MM.1S (cell line): ENCODE measurements around the gene EXTL1.

Experiments used
- DNase-seq: peaks from one replicate; pipeline ENCODE4 v3.0.0-alpha.2; 2015
- H2AFZ ChIP-seq: fragments of 300-600 bp; sonication (generic); 2 replicates; pipeline ENCODE4 v1.6.0; 2016; ENCODE audit warnings: antibody characterized with exemption, low read length
- H3F3A ChIP-seq: fragments of 300-600 bp; sonication (generic); 2 replicates; pipeline ENCODE4 v1.6.1; 2016; ENCODE audit warnings: mild to moderate bottlenecking, antibody characterized with exemption, low read length, moderate library complexity, mixed read lengths; ENCODE audit not compliant: insufficient read depth
- H3K27ac ChIP-seq: fragments of 300-600 bp; sonication (generic); 2 replicates; pipeline ENCODE4 v1.5.1; 2016; ENCODE audit warnings: mild to moderate bottlenecking, low read length
- H3K27me3 ChIP-seq: fragments of 300-600 bp; sonication (generic); replicated peaks from 2 replicates; pipeline ENCODE4 v1.6.0; 2016; ENCODE audit warnings: low read length; ENCODE audit not compliant: insufficient read depth
- H3K36me3 ChIP-seq: fragments of 300-600 bp; sonication (generic); replicated peaks from 2 replicates; pipeline ENCODE4 v1.6.1; 2016; ENCODE audit warnings: mild to moderate bottlenecking, low read length, mixed read lengths; ENCODE audit not compliant: insufficient read depth
- H3K4me1 ChIP-seq: fragments of 300-600 bp; sonication (generic); 2 replicates; pipeline ENCODE4 v1.6.1; 2016; ENCODE audit warnings: low read length, mixed read lengths
- H3K4me2 ChIP-seq: fragments of 300-600 bp; sonication (generic); 2 replicates; pipeline ENCODE4 v1.6.0; 2016; ENCODE audit warnings: low read depth, low read length
- H3K4me3 ChIP-seq: fragments of 300-600 bp; sonication (generic); 2 replicates; pipeline ENCODE4 v1.5.1; 2016; ENCODE audit warnings: low read length, mixed read lengths
- H3K79me2 ChIP-seq: fragments of 300-600 bp; sonication (generic); 2 replicates; pipeline ENCODE4 v1.6.1; 2016; ENCODE audit warnings: mixed run types, low read length, mixed read lengths
- H3K9ac ChIP-seq: fragments of 300-600 bp; sonication (generic); 2 replicates; pipeline ENCODE4 v1.6.1; 2016; ENCODE audit warnings: low read length, mixed read lengths
- H3K9me2 ChIP-seq: fragments of 300-600 bp; sonication (generic); replicated peaks from 2 replicates; pipeline ENCODE4 v1.6.1; 2016; ENCODE audit warnings: mild to moderate bottlenecking, low read length, mixed read lengths; ENCODE audit not compliant: insufficient read depth
- H3K9me3 ChIP-seq: fragments of 300-600 bp; sonication (generic); replicated peaks from 2 replicates; pipeline ENCODE4 v1.6.1; 2016; ENCODE audit warnings: mild to moderate bottlenecking, low read length, mixed read lengths; ENCODE audit not compliant: insufficient read depth
- H4K20me1 ChIP-seq: fragments of 300-600 bp; sonication (generic); 2 replicates; pipeline ENCODE4 v1.6.1; 2016; ENCODE audit warnings: mild to moderate bottlenecking, low read length, moderate library complexity, mixed read lengths; ENCODE audit not compliant: insufficient read depth
- EZH2 ChIP-seq: fragments of 300-600 bp; sonication (generic); optimal IDR thresholded peaks from 2 replicates; pipeline ENCODE3; 2017; ENCODE audit warnings: low read depth, mild to moderate bottlenecking, antibody characterized with exemption, low read length, mixed read lengths
- EZH2phosphoT487 ChIP-seq: fragments of 300-600 bp; sonication (generic); IDR thresholded peaks from 2 replicates; pipeline ENCODE4 v1.6.1; 2018; ENCODE audit warnings: antibody characterized with exemption, low read length
- TF ChIP-seq, protein P1 (sequence below): fragments of 300-600 bp; sonication (generic); IDR thresholded peaks from 2 replicates; pipeline ENCODE4 v1.5.1; 2016; ENCODE audit warnings: antibody characterized with exemption, low read length, mixed read lengths

EXTL1 gene

DNA sequence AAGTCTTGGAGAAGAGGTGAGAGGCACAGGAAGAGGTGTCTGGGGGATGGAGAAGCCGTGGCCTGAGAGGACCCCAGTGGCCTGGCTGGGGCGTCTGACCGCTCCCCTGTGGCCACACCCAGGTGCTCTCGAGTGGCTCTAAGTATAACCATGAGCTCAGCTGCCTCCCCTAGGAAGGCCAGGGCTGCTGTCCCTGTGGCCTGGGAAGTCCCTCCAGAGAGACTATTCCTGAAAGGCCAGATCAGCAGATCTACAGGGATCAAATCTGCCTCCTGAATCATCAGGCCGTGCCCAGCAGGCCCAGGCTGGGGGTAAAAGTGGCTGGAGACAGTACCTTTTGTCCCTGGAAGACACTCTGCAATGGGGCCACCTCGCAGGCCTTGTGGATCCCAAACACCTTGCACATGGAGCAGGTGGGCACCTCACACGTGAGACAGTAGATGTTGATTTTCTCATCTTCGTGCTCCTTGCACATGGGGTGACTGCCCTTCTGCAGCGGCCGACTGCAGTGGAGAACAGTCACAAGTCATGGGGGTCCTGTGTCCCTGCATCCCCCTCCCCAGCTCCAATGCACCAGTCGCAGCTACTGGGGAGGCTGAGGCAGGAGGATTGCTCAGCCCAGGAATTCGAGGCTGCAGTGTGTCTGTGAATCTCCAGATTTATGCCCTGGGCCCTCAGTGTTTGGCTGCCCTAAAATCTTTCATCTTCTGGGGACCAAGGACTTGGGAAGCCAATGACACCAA is 39.4 kb downstream of the EXTL1 start:
- Histone ChIP-seq H3K9me3 (no peaks in the 10 kb centered on the region), H3F3A (no peaks in the 10 kb centered on the region), H3K4me1 (0 out of 2 replicates have a peak, but pooled peaks cover 3% of the 10 kb centered on the region), H3K36me3 (no peaks in the 10 kb centered on the region), H3K79me2 (no peaks in the 10 kb centered on the region), H2AFZ (no peak overlapping the region), H3K9me2 (no peaks in the 10 kb centered on the region), H3K27ac (no peak overlapping the region), H3K27me3 (peaks cover 3% of the 10 kb centered on the region; the same call in 1 of the 2 replicates), H3K4me2 (no peak overlapping the region), H4K20me1 (no peaks in the 10 kb centered on the region), H3K4me3 (no peak overlapping the region), H3K9ac (no peak overlapping the region)
- TF ChIP-seq, protein P1, sequence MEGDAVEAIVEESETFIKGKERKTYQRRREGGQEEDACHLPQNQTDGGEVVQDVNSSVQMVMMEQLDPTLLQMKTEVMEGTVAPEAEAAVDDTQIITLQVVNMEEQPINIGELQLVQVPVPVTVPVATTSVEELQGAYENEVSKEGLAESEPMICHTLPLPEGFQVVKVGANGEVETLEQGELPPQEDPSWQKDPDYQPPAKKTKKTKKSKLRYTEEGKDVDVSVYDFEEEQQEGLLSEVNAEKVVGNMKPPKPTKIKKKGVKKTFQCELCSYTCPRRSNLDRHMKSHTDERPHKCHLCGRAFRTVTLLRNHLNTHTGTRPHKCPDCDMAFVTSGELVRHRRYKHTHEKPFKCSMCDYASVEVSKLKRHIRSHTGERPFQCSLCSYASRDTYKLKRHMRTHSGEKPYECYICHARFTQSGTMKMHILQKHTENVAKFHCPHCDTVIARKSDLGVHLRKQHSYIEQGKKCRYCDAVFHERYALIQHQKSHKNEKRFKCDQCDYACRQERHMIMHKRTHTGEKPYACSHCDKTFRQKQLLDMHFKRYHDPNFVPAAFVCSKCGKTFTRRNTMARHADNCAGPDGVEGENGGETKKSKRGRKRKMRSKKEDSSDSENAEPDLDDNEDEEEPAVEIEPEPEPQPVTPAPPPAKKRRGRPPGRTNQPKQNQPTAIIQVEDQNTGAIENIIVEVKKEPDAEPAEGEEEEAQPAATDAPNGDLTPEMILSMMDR: no peak
- TF ChIP-seq EZH2 (no peak), EZH2phosphoT487 (no peak)
- no peak for DNase-seq

DNA sequence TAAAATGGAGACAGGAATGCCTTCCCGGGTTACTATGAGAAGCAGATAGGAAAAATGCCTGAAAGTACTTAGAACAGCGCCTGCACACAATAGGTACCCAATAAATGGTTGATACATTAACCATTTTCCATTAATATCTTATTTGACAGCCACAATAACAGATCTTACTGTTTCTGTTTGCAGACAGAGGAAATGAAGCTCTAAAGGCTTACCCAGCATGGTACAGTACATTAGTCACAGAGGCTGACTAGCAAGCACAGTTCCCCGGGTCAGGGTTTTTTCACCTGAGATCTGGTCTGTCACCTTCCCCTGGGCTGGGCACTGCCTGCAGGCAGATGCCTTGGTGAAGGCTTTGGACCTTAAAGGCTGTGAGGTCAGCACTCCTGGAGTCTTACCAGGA is 43.0 kb downstream of the EXTL1 start:
- Histone ChIP-seq H3K36me3 (no peaks in the 10 kb centered on the region), H4K20me1 (no peaks in the 10 kb centered on the region), H2AFZ (no peak overlapping the region), H3F3A (no peaks in the 10 kb centered on the region), H3K9me2 (no peaks in the 10 kb centered on the region), H3K9ac (no peak overlapping the region), H3K4me1 (0 out of 2 replicates have a peak, but pooled peaks cover 3% of the 10 kb centered on the region), H3K4me3 (no peak overlapping the region), H3K27ac (no peak overlapping the region), H3K4me2 (no peak overlapping the region), H3K27me3 (0 out of 2 replicates have a peak, but pooled peaks cover 2% of the 10 kb centered on the region), H3K9me3 (no peaks in the 10 kb centered on the region), H3K79me2 (no peaks in the 10 kb centered on the region)
- no peak for DNase-seq
- TF ChIP-seq, protein P1: no peak
- TF ChIP-seq EZH2phosphoT487: no peak
- TF ChIP-seq EZH2: no peak

DNA sequence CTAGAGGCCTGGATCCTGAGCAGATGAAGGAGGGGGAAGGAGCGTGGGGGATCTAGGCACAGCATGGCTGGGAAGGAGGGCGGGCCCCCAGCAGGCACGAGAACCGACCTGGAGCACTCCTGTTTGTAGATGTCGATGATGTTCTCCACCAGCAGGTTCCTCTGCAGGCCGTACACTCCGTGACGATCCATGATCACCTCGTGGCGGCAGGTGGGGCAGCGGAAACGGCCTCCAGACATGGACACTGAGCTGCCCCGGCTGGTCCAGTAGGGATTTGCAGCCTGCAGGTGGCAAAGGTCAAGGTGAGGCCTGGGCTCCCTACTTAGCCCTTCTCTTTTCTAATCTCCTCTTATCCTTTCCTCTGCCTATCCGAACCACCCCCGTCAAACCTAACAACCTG is 44.6 kb downstream of the EXTL1 start:
- no peaks in the 10 kb centered on the region for H3K36me3 ChIP-seq
- H2AFZ ChIP-seq: no peak overlapping the region
- no peaks in the 10 kb centered on the region for H3K27me3 ChIP-seq
- no peak overlapping the region for H3K9ac ChIP-seq
- DNase-seq: no peak
- H3K79me2 ChIP-seq: no peaks in the 10 kb centered on the region
- TF ChIP-seq EZH2 (no peak), EZH2phosphoT487 (no peak)
- TF ChIP-seq, protein P1: no peak
- H3K9me2 ChIP-seq: no peaks in the 10 kb centered on the region
- H3K27ac ChIP-seq: no peak overlapping the region
- H3K9me3 ChIP-seq: no peaks in the 10 kb centered on the region
- no peaks in the 10 kb centered on the region for H4K20me1 ChIP-seq
- no peaks in the 10 kb centered on the region for H3F3A ChIP-seq
- H3K4me1 ChIP-seq: no peaks in the 10 kb centered on the region
- H3K4me2 ChIP-seq: no peak overlapping the region
- H3K4me3 ChIP-seq: no peak overlapping the region
